ENCODE measurements around the gene CPXM2.

DNA sequence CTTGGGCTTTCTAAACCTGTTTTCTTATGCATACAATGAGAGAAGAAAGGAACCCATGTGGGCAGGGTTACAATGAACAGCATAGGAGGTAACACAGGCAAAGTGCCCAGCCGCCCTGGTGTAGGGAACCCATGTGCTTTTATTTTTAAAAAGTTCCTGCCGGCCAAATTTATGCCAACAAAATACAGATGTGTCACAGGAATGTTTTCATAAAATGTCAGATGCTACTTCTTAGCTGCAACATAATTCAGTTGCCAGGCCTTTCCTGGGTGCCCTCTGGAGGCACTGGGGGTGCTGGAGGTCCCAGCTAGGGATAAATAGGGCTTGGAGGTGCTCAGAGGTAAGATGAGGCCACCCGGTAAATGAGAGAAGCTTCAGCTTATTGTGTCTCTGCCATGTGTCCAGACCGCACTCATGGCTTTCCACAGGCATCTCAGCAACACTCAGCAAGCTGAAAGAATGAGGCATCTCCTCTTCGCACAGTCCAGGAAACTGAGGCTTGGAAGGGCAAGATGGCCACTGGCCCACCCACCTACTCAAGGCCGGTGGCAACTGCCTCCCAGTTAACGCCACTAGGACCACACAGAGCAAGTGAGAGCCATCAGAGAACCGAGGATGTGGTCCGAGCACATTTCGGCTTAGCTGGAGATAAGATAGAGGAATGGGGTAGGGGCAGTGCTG, 58.3 kb downstream of the CPXM2 start:
- TF ChIP-seq ZNF174 (CRISPR knock-in tag; IDR thresholded peaks at IDR 0.05) (no peak), MYC (IDR thresholded peaks at IDR 0.05; ENCODE audit: low read depth, low read length) (no peak), MYC (CRISPR knock-in tag; IDR thresholded peaks at IDR 0.05; ENCODE audit: borderline replicate concordance, low read depth) (no peak)

Measured in K562 (cell line).